CD4-positive, alpha-beta T cell treated with Interferon gamma for 1 hour (primary cell): ENCODE measurements around the gene PBX3.
"Not testable (repeated sequence)": the region's sequence is repeated elsewhere in the genome, so short reads cannot be mapped to it uniquely, and the experiment has no call there.

ENCODE experiments used
- DNase-seq: peaks from one replicate; pipeline ENCODE4 v3.0.0-alpha.2; 2020

The PBX3 gene

GRCh38 chr9:125779220-125779565 lies 32.0 kb downstream of the PBX3 start:
- DNase-seq = not testable (repeated sequence)

GRCh38 chr9:125782718-125783117 lies 35.5 kb downstream of the PBX3 start:
- DNase-seq = no peak

GRCh38 chr9:125784286-125785049 lies 37.3 kb downstream of the PBX3 start:
- DNase-seq = no peak

GRCh38 chr9:125785248-125785751 lies 38.1 kb downstream of the PBX3 start:
- no peak for DNase-seq

GRCh38 chr9:125787715-125788114 lies 40.5 kb downstream of the PBX3 start:
- no peak for DNase-seq

GRCh38 chr9:125789196-125789595 lies 42.0 kb downstream of the PBX3 start:
- no peak for DNase-seq

- no peak for DNase-seq
Observed at GRCh38 chr9:125794708-125795107, 47.5 kb downstream of the PBX3 start.

GRCh38 chr9:125795970-125796596 lies 48.9 kb downstream of the PBX3 start:
- DNase-seq = no peak

GRCh38 chr9:125797930-125798329 lies 50.8 kb downstream of the PBX3 start:
- DNase-seq = no peak

- DNase-seq = no peak
Observed at GRCh38 chr9:125803526-125803925, 56.4 kb downstream of the PBX3 start.

- DNase-seq = no peak
Observed at GRCh38 chr9:125805057-125805456, 57.9 kb downstream of the PBX3 start.

- no peak for DNase-seq
Observed at GRCh38 chr9:125805586-125805985, 58.4 kb downstream of the PBX3 start.

- no peak for DNase-seq
Observed at GRCh38 chr9:125807079-125807478, 59.9 kb downstream of the PBX3 start.

- no peak for DNase-seq
Observed at GRCh38 chr9:125810161-125810560, 63.0 kb downstream of the PBX3 start.

GRCh38 chr9:125811002-125811401 lies 63.8 kb downstream of the PBX3 start:
- no peak for DNase-seq

GRCh38 chr9:125812403-125812802 lies 65.2 kb downstream of the PBX3 start:
- DNase-seq = no peak

GRCh38 chr9:125815568-125815967 lies 68.4 kb downstream of the PBX3 start:
- DNase-seq = no peak

GRCh38 chr9:125816321-125816720 lies 69.1 kb downstream of the PBX3 start:
- DNase-seq = no peak

- DNase-seq = peak; percentile 8
Observed at GRCh38 chr9:125820100-125820804, 73.1 kb downstream of the PBX3 start.

GRCh38 chr9:125821078-125821477 lies 73.9 kb downstream of the PBX3 start:
- DNase-seq = no peak

- no peak for DNase-seq
Observed at GRCh38 chr9:125822160-125822559, 75.0 kb downstream of the PBX3 start.

- no peak for DNase-seq
Observed at GRCh38 chr9:125822902-125823301, 75.7 kb downstream of the PBX3 start.

GRCh38 chr9:125823874-125824406 lies 76.8 kb downstream of the PBX3 start:
- DNase-seq = peak; percentile 13

- DNase-seq = no peak
Observed at GRCh38 chr9:125825762-125826161, 78.6 kb downstream of the PBX3 start.
